ENCODE measurements around the gene LKAAEAR1.
A peak's percentile ranks its signal among the peaks of the same experiment; 100 is the strongest.

LKAAEAR1 gene

DNA sequence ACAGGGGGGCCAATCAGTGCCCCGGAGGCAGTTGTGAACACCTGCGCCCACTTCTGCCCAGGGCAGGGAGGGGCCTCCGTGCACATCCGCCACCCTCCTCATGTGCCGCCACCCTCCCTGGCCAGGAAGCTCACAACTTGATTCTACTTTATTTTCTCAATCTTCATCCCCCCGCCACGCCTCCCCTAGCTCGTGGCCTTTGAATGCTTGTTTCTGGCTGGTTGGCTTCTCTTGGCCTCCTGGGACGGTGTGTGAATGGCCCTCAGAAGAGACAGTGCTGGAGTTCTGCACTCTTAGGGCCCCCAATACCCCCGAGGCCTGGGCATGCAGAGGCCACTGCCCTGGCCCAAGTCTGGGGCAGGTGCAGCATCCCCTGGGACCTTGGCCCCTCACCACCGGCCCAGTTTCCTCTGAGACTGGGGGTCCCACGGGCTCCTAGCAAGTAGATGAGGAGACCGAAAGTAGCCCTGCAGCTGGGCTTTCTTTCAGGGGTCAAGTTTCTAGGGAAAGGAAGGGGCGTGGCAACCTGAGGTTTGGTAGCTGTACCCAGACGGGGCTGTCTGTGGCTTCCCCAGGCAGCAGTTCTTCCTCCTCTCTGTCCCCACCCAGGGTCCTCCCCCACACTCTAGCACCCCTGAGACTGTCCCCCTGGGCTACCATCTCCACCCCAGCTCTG lies 6.2 kb downstream of the LKAAEAR1 start:
- H3K4me3 ChIP-seq (replicated peaks in 1 of 2; ENCODE audit: low read depth in 2 of 2, low read length in 2 of 2): peak overlapping the region in 1 of 2 donors; percentile 67
- no peak for DNase-seq (ENCODE audit: low read depth in 2 of 2)
- TF ChIP-seq, protein P1, sequence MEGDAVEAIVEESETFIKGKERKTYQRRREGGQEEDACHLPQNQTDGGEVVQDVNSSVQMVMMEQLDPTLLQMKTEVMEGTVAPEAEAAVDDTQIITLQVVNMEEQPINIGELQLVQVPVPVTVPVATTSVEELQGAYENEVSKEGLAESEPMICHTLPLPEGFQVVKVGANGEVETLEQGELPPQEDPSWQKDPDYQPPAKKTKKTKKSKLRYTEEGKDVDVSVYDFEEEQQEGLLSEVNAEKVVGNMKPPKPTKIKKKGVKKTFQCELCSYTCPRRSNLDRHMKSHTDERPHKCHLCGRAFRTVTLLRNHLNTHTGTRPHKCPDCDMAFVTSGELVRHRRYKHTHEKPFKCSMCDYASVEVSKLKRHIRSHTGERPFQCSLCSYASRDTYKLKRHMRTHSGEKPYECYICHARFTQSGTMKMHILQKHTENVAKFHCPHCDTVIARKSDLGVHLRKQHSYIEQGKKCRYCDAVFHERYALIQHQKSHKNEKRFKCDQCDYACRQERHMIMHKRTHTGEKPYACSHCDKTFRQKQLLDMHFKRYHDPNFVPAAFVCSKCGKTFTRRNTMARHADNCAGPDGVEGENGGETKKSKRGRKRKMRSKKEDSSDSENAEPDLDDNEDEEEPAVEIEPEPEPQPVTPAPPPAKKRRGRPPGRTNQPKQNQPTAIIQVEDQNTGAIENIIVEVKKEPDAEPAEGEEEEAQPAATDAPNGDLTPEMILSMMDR (IDR thresholded peaks at IDR 0.05; ENCODE audit: low read depth, low read length): no peak

DNA sequence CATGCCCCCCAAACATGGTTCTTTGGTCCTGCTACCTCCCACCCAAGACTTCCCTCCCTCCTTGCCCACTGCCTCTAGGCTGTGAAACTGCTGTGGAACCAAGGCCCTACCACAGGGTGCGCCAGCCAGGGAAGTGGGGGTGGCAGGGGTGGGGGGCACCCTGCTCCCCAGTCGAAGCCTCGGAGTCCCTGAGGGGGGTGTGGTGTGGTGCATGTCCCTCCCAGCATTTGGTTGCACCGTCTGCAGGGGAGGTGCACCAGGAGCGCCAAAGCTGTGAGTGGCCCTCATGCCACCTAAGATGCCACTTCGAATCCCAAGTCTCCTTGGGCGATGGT lies 6.7 kb downstream of the LKAAEAR1 start:
- TF ChIP-seq, protein P1 (IDR thresholded peaks at IDR 0.05; ENCODE audit: low read depth, low read length): no peak
- no peak for DNase-seq (ENCODE audit: low read depth in 2 of 2)
- H3K4me3 ChIP-seq (replicated peaks in 1 of 2; ENCODE audit: low read depth in 2 of 2, low read length in 2 of 2): no peak overlapping the region

DNA sequence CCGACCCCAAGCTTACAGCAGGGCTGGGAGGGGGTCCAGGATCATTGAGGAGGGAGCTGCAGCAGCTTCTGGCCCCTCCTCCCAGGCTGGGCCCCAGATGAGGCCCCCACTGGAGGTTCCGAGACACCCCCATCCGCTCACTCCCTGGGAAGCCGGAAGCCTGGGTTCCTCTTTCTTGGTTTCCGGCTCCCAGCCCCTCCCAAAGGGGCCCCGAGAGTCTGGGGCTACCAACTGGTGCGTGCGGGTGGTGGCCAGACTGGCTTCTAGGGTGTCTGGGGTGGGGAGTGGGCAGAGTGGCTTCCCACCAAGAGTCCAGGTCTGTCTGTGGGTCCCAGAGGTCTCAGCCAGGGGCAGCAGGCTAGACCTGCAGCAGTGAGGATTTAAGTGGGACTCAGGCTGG lies 7.1 kb downstream of the LKAAEAR1 start:
- no peak overlapping the region for H3K4me3 ChIP-seq (replicated peaks in 1 of 2; ENCODE audit: low read depth in 2 of 2, low read length in 2 of 2)
- DNase-seq (ENCODE audit: low read depth in 2 of 2): no peak
- TF ChIP-seq, protein P1 (IDR thresholded peaks at IDR 0.05; ENCODE audit: low read depth, low read length): no peak

DNA sequence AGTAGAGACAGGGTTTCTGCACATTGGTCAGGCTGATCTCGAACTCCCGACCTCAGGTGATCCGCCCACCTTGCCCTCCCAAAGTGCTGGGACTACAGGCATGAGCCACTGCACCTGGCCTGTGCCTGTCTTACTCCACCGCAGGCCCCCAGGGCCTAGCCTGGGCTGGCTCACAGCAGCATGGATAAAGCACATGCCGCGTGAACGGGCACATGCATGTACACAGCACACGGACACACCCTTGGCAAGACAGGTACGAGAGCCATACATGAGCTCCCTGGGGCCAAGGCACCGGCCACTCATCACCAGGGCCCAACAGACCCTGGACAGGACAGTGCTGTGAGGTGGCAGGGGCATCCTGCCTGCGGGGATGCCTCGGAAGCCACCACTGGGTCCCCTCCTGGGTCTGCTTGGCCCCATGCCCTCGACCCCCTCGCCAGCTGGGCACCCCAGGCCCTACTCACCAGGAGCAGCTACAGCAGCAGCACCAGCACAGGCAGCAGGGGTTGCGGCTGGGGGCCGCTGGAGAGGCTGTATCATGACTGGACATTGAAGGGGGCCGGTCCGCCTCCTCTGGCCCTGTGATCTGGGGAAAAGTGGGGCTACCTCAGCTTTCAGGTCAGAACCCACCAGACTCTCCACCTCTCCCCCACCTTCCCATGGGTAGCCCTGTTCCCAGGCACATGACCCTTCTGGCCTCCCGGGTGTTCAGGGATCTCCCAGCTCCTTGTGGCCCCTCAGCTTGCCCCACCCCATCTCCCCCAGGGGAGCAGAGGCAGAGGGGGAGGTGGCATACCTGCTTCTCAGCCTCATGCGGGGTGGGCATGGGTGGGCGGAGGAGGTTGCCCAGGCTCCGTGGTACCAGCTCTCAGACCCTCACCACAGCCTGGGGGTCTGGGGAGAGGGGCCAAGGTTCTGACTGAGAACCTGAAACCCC lies 7.9 kb downstream of the LKAAEAR1 start:
- DNase-seq (ENCODE audit: low read depth in 2 of 2): no peak
- TF ChIP-seq, protein P1 (IDR thresholded peaks at IDR 0.05; ENCODE audit: low read depth, low read length): no peak
- H3K4me3 ChIP-seq (replicated peaks in 1 of 2; ENCODE audit: low read depth in 2 of 2, low read length in 2 of 2): no peak overlapping the region

DNA sequence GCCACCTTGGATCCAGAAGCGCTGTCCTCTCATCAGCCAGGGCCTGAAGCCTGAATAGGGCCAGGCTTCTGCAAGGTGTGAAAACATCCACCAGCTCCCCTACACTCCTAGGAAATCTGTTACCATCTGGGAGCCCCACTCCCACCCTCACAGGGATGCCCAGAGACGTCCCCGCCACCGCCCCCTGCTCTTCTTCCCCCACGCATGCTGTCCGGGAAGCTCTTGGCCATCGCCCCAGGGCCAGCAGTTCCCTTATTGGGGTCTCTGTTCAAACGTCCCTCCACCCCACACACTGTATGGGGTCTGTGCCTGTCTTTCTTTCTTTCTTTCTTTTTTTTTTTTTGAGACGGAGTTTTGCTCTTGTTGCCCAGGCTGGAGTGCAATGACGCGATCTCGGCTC lies 8.6 kb downstream of the LKAAEAR1 start:
- H3K4me3 ChIP-seq (replicated peaks in 1 of 2; ENCODE audit: low read depth in 2 of 2, low read length in 2 of 2): no peak overlapping the region
- no peak for DNase-seq (ENCODE audit: low read depth in 2 of 2)
- TF ChIP-seq, protein P1 (IDR thresholded peaks at IDR 0.05; ENCODE audit: low read depth, low read length): no peak

DNA sequence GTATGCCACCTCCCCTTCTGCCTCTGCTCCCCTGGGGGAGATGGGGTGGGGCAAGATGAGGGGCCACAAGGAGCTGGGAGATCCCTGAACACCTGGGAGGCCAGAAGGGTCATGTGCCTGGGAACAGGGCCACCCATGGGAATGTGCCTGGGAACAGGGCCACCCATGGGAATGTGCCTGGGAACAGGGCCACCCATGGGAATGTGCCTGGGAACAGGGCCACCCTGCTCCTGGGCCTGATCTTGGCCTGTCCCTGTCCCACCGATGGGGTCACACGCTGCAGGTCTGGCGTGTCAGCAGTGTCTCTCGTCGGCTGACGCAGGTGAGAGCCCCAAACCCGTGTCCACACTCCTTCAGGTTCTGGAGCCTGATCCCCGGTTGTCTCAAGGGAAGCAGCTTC lies 9.2 kb downstream of the LKAAEAR1 start:
- H3K4me3 ChIP-seq (replicated peaks in 1 of 2; ENCODE audit: low read depth in 2 of 2, low read length in 2 of 2): no peak overlapping the region

More for the DNA sequence above, 9.2 kb downstream of the LKAAEAR1 start:
- TF ChIP-seq, protein P1 (IDR thresholded peaks at IDR 0.05; ENCODE audit: low read depth, low read length): no peak
- no peak for DNase-seq (ENCODE audit: low read depth in 2 of 2)

All from cardiac fibroblast (primary cell).